Hepatocyte (in vitro differentiated cells): ENCODE data around the gene ALPK1.

Source experiments
- CTCF ChIP-seq: fragments of 200-600 bp; sonication (generic); IDR thresholded peaks from 2 replicates; pipeline ENCODE4 v1.5.1; 2016; ENCODE audit warnings: antibody characterized with exemption, mild to moderate bottlenecking; ENCODE audit not compliant: poor library complexity
- EZH2 ChIP-seq: fragments of 200-600 bp; sonication (generic); IDR thresholded peaks from 2 replicates; pipeline ENCODE4 v1.6.1; 2016; ENCODE audit warnings: antibody characterized with exemption, mild to moderate bottlenecking, borderline replicate concordance
- EZH2phosphoT487 ChIP-seq: fragments of 200-600 bp; sonication (generic); IDR thresholded peaks from one replicate; pipeline ENCODE4 v1.6.1; 2018; ENCODE audit warnings: antibody characterized with exemption, mild to moderate bottlenecking, low read depth, moderate library complexity; ENCODE audit not compliant: unreplicated experiment, severe bottlenecking

- TF ChIP-seq CTCF (no peak), EZH2 (no peak), EZH2phosphoT487 (no peak)
Measured at GRCh38 chr4:112330921-112331320, 33.8 kb downstream of the ALPK1 start.
